ENCODE results near the gene SMYD5. TPM values are rescaled to one million over a fixed set of nuclear protein-coding genes. Genes with fewer than 3 reads are reported as not detected.

The SMYD5 gene
- polyA plus RNA-seq, 1 experiment = 19.5 TPM

- CTCF ChIA-PET = interaction anchor here (0.7 to 1.5 kb wide), 3 partner anchors 12 to 181 kb away, joined by 3 to 5 read pairs (median 3); no protein-coding TSS in a partner anchor
- no peak overlapping the region for H3K4me3 ChIP-seq (ENCODE audit: low read depth, low read length)
- DNase-seq (ENCODE audit: low read depth) = no peak
- POLR2A ChIA-PET = no interaction called here
- H3K36me3 ChIP-seq (ENCODE audit: control insufficient read depth, insufficient read depth, low read length) = peaks cover 25% of the 10 kb centered on the region
- H3K27me3 ChIP-seq (ENCODE audit: control insufficient read depth, insufficient read depth, low read length) = no peaks in the 10 kb centered on the region
- TF ChIP-seq CTCF (IDR thresholded peaks at IDR 0.05; ENCODE audit: insufficient read depth, low read depth, low read length) = no peak
Observed at GRCh38 chr2:73244580-73244979, 30.5 kb downstream of the SMYD5 start.

DNA sequence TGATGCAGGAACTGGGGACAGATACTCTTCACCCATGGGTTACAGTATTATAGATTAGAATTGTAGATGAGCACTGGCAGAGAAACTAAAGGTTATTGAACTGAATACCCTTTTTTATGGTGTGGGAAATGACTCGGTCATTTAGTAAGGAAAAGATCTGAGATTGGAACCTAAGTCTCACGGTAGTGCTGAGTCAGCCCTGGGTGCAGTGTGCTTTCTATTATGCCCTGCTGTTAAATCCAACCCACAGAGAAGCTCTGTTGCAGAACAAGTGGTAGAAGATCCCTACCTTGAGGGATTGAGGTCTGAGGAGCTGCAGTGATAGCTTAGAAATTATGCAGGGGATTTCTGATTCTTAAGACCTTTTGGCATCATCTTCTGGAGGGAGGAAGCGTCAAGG lies 32.8 kb downstream of the SMYD5 start:
- TF ChIP-seq CTCF (IDR thresholded peaks at IDR 0.05; ENCODE audit: insufficient read depth, low read depth, low read length) = no peak
- no peak overlapping the region for H3K4me3 ChIP-seq (ENCODE audit: low read depth, low read length)
- DNase-seq (ENCODE audit: low read depth) = no peak
- CTCF ChIA-PET = interaction anchor here (0.7 to 2.3 kb wide), 6 partner anchors 9 to 1285 kb away, joined by 3 to 10 read pairs (median 3); no protein-coding TSS in a partner anchor
- peaks cover 36% of the 10 kb centered on the region for H3K36me3 ChIP-seq (ENCODE audit: control insufficient read depth, insufficient read depth, low read length)
- no peaks in the 10 kb centered on the region for H3K27me3 ChIP-seq (ENCODE audit: control insufficient read depth, insufficient read depth, low read length)
- POLR2A ChIA-PET = no interaction called here

DNA sequence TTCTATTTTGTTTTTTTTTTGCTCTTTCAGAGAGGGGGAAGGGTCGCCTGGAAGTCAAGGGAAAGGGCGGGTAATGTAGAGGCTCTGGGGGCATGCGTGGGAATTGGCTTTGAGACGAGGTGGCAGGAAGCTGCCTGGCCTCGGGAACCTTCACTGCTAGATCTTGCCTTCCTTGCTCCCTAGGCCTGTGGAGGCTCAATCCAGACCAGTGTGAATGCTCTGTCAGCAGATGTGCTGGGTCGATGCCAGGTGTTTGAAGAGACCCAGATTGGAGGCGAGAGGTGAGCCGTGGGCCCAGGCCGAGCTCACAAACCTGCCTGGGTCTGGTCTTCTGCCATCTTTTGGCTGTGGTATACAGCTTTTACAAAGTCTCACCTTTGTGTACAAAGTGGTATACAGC lies 35.6 kb downstream of the SMYD5 start:
- no peak for DNase-seq (ENCODE audit: low read depth)
- no peak for TF ChIP-seq CTCF (IDR thresholded peaks at IDR 0.05; ENCODE audit: insufficient read depth, low read depth, low read length)
- H3K36me3 ChIP-seq (ENCODE audit: control insufficient read depth, insufficient read depth, low read length) = peaks cover 44% of the 10 kb centered on the region
- ChIA-PET POLR2A (no interaction called here), CTCF (interaction anchor here (1.1 kb wide), 1 partner anchor 15 kb away, joined by 3 read pairs; the partner anchor contains the start of gene CCT7)
- no peak overlapping the region for H3K4me3 ChIP-seq (ENCODE audit: low read depth, low read length)
- H3K27me3 ChIP-seq (ENCODE audit: control insufficient read depth, insufficient read depth, low read length) = no peaks in the 10 kb centered on the region

- peaks cover 39% of the 10 kb centered on the region for H3K36me3 ChIP-seq (ENCODE audit: control insufficient read depth, insufficient read depth, low read length)
Observed at GRCh38 chr2:73250872-73251846, 37.1 kb downstream of the SMYD5 start.

More at GRCh38 chr2:73250872-73251846, 37.1 kb downstream of the SMYD5 start:
- Histone ChIP-seq H3K27me3 (ENCODE audit: control insufficient read depth, insufficient read depth, low read length) (no peaks in the 10 kb centered on the region), H3K4me3 (ENCODE audit: low read depth, low read length) (no peak overlapping the region)
- ChIA-PET CTCF (no interaction called here), POLR2A (no interaction called here)
- no peak for TF ChIP-seq CTCF (IDR thresholded peaks at IDR 0.05; ENCODE audit: insufficient read depth, low read depth, low read length)
- DNase-seq (ENCODE audit: low read depth) = no peak

All from BJ (cell line).